Caco-2 (cell line): Measurements from ENCODE around the gene MAD2L2. TPM values are rescaled to one million over a fixed set of nuclear protein-coding genes. Genes with fewer than 3 reads are reported as not detected.

Experiments
- BruUV-seq: library from RNA; stranded (reverse); fragments of 400-500 nt; replicated peaks from 2 replicates; lab custom pipeline; 2021; lab: Mats Ljungman, UMichigan
- CTCF ChIA-PET: fragments of 300-600 bp; sonication (Branson Sonifier 250); formaldehyde crosslinking; loops from one replicate; lab custom pipeline; 2022; ENCODE audit warnings: antibody characterized with exemption; lab: Charles Lee
- POLR2A ChIA-PET: fragments of 300-600 bp; sonication (Branson Sonifier 250); formaldehyde crosslinking; loops from one replicate; lab custom pipeline; 2022; ENCODE audit warnings: antibody characterized with exemption; lab: Charles Lee
- DNase-seq, 2 experiments: peaks; one replicate each; pipeline versions ENCODE4 v3.0.0 to v3.0.0-alpha.2; 2020 to 2022
- H3K27me3 ChIP-seq: replicated peaks from 2 replicates; pipeline ENCODE4 v1.6.0; 2011; ENCODE audit warnings: low read length; ENCODE audit not compliant: control insufficient read depth, insufficient read depth
- H3K36me3 ChIP-seq: 2 replicates; pipeline ENCODE4 v1.5.1; 2011; ENCODE audit warnings: low read length; ENCODE audit not compliant: control insufficient read depth, insufficient read depth
- H3K4me1 ChIP-seq: fragments of 250-450 bp; sonication (Bioruptor Pico); 2 replicates; pipeline ENCODE4 v1.5.1; 2020; ENCODE audit warnings: mild to moderate bottlenecking
- H3K4me3 ChIP-seq: 2 replicates; pipeline ENCODE4 v1.5.1; 2011; ENCODE audit warnings: low read depth, mild to moderate bottlenecking, control low read depth, low read length
- H3K9me3 ChIP-seq: fragments of 250-450 bp; sonication (Bioruptor Pico); 2 replicates; pipeline ENCODE4 v1.5.1; 2020; ENCODE audit warnings: mild to moderate bottlenecking, moderate library complexity
- H3K27ac Mint-ChIP-seq: one replicate; pipeline ENCODE4 v1.8.0; 2022; ENCODE audit warnings: mixed read lengths; ENCODE audit not compliant: unreplicated experiment
- H3K27me3 Mint-ChIP-seq: one replicate; pipeline ENCODE4 v1.8.0; 2022; ENCODE audit warnings: mixed read lengths; ENCODE audit not compliant: insufficient read depth, unreplicated experiment
- H3K36me3 Mint-ChIP-seq: one replicate; pipeline ENCODE4 v1.8.0; 2022; ENCODE audit warnings: mild to moderate bottlenecking, mixed read lengths; ENCODE audit not compliant: insufficient read depth, unreplicated experiment
- H3K4me1 Mint-ChIP-seq: one replicate; pipeline ENCODE4 v1.8.0; 2022; ENCODE audit warnings: low read depth, mixed read lengths; ENCODE audit not compliant: unreplicated experiment
- H3K4me3 Mint-ChIP-seq: one replicate; pipeline ENCODE4 v1.8.0; 2022; ENCODE audit warnings: mild to moderate bottlenecking, moderate library complexity, mixed read lengths; ENCODE audit not compliant: unreplicated experiment
- H3K9me3 Mint-ChIP-seq: one replicate; pipeline ENCODE4 v1.8.0; 2022; ENCODE audit warnings: mixed read lengths; ENCODE audit not compliant: unreplicated experiment
- intact Hi-C: fragments of 100-400 bp; cut with micrococcal nuclease; formaldehyde crosslinking; loops from one replicate; pipeline ENCODE4 v1.10.0; 2022; ENCODE audit not compliant: unreplicated experiment
- total RNA-seq: library from RNA; stranded (reverse); gene quantifications from 2 replicates; pipeline ENCODE4 v1.2.3, GENCODE V29; 2022
- TF ChIP-seq, protein P1 (sequence below), 2 experiments: fragments of 200-600 bp in 1 of 2; IDR thresholded peaks; 1 replicate in 1 of 2; 2 replicates in 1 of 2; pipeline versions ENCODE4 v1.5.1 to v1.8.0; 2011 to 2022; ENCODE audit warnings: antibody characterized with exemption in 1 of 2, control low read depth in 1 of 2, inconsistent platforms in 1 of 2, low read depth in 1 of 2, low read length in 1 of 2, mild to moderate bottlenecking in 1 of 2, moderate library complexity in 1 of 2; ENCODE audit not compliant: insufficient read depth in 1 of 2, severe bottlenecking in 1 of 2, unreplicated experiment in 1 of 2

MAD2L2 gene
- total RNA-seq, 1 experiment from 2014 or later = 49.9 TPM

DNA sequence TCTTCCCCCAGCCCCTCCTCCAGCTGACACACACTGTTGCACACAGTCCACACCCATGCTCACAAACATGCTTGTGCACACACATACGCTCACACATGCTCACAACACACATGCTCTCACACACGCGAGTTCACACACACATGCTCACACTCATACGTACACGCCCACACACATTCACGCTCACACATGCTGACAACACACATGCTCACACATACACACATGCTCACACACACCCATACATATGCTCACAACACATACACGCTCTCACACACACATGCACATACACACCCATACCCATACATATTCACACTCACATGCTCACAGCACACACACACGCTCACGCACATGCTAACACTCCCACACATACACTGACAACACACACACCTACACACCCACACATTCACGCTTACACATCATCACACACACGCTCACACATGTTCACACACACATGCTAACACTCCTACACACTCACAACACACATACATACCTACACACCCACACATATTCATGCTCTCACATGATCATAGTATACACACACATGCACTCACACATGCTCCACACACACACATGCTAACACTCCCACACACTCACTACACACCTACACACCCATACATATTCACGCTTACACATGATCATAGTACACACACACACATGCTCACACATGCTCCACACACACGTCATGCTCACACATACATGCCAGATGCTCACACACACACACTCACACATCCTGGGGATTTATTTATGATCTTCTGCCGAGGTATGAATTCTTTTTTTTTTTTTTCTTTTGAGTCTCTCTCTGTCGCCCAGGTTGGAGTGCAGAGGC lies 21.2 kb upstream of the MAD2L2 start:
- no peak for DNase-seq
- H3K4me1 Mint-ChIP-seq = no peaks in the 10 kb centered on the region
- ChIA-PET POLR2A (no interaction called here), CTCF (no interaction called here)
- Histone ChIP-seq H3K27me3 (no peaks in the 10 kb centered on the region; the same call in none of the 2 replicates), H3K4me3 (no peak overlapping the region), H3K9me3 (no peaks in the 10 kb centered on the region), H3K36me3 (no peaks in the 10 kb centered on the region), H3K4me1 (no peaks in the 10 kb centered on the region)
- H3K27me3 Mint-ChIP-seq = peaks cover 4% of the 10 kb centered on the region
- H3K36me3 Mint-ChIP-seq = no peaks in the 10 kb centered on the region
- intact Hi-C loops = no loop called here
- TF ChIP-seq, protein P1, sequence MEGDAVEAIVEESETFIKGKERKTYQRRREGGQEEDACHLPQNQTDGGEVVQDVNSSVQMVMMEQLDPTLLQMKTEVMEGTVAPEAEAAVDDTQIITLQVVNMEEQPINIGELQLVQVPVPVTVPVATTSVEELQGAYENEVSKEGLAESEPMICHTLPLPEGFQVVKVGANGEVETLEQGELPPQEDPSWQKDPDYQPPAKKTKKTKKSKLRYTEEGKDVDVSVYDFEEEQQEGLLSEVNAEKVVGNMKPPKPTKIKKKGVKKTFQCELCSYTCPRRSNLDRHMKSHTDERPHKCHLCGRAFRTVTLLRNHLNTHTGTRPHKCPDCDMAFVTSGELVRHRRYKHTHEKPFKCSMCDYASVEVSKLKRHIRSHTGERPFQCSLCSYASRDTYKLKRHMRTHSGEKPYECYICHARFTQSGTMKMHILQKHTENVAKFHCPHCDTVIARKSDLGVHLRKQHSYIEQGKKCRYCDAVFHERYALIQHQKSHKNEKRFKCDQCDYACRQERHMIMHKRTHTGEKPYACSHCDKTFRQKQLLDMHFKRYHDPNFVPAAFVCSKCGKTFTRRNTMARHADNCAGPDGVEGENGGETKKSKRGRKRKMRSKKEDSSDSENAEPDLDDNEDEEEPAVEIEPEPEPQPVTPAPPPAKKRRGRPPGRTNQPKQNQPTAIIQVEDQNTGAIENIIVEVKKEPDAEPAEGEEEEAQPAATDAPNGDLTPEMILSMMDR (IDR thresholded peaks at IDR 0.05; ENCODE audit: insufficient read depth in 1 of 2, low read depth in 1 of 2, low read length in 1 of 2, severe bottlenecking in 1 of 2, unreplicated experiment in 1 of 2) = no peak
- H3K4me3 Mint-ChIP-seq = no peak overlapping the region
- no peak overlapping the region for H3K27ac Mint-ChIP-seq
- H3K9me3 Mint-ChIP-seq = no peaks in the 10 kb centered on the region
- no TSS peak for BruUV-seq

DNA sequence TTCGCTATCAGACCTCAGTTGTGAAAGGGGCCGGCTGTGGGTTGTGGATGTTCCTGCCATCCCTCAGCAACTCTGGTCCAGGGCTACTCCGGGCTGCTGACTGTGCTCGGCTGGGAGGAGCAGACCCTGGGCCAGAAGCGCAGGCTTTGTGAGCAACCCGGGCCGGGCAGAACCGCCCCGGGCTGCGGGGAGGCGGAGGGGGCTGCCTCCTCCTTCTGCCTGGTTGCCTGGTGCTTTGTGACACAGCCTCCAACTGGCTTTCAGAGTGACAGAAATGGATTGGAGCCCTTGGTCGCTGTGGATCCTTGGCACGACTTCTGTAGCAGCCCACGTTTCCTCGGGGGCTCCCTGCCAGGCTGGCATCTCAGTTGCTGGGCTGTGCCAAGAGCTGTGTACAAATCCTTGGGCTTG lies 20.6 kb upstream of the MAD2L2 start:
- TF ChIP-seq, protein P1 (IDR thresholded peaks at IDR 0.05; ENCODE audit: insufficient read depth in 1 of 2, low read depth in 1 of 2, low read length in 1 of 2, severe bottlenecking in 1 of 2, unreplicated experiment in 1 of 2) = no peak
- Histone ChIP-seq H3K4me1 (no peaks in the 10 kb centered on the region), H3K4me3 (no peak overlapping the region), H3K36me3 (no peaks in the 10 kb centered on the region), H3K27me3 (no peaks in the 10 kb centered on the region; the same call in none of the 2 replicates), H3K9me3 (no peaks in the 10 kb centered on the region)
- no peak for DNase-seq
- no TSS peak for BruUV-seq
- ChIA-PET POLR2A (no interaction called here), CTCF (no interaction called here)
- peaks cover 4% of the 10 kb centered on the region for H3K27me3 Mint-ChIP-seq
- intact Hi-C loops = no loop called here
- no peaks in the 10 kb centered on the region for H3K4me1 Mint-ChIP-seq
- no peaks in the 10 kb centered on the region for H3K9me3 Mint-ChIP-seq
- H3K36me3 Mint-ChIP-seq = no peaks in the 10 kb centered on the region
- no peak overlapping the region for H3K27ac Mint-ChIP-seq
- H3K4me3 Mint-ChIP-seq = no peak overlapping the region

DNA sequence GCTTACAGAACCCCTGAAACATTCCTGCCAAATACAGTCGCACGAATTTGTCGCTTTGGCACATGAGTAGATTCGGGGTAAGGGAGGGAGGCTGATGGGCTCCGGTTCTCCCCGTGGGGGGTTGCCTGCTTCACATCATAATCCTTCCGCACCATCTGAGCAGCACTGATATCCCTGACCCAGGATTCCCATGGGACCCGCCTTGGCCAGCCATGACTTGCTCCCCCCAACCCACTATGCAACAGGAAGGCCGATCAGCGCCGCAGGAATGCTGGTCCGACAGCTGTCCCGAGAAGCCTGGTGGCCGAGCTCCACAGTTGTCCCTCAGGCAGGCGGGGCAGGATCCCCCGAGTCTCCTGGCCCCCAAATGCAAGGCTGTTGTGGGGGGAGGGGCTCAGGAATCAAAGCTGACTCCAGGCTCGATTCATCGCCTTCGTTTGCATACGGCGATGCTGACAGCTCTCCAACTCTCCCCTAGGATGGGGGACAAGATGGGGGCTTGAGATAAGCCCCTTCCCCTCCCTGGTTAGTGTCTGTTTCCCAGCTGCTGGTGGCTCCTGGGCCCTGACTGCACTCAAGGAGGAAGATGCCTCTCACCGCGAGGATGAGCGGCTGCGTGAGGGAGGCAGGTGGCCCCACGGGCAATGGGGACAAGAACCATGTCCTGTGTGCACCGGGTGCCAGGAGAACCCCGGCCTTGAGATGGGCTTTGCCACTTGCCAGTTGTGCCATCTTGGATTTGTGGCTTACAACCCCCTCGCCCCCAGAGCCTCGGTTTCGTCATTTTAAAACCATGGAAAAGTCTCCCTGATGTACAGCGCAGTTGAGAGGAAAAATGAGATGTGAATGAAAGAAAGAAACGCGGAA lies 19.9 kb upstream of the MAD2L2 start:
- peaks cover 4% of the 10 kb centered on the region for H3K27me3 Mint-ChIP-seq
- TF ChIP-seq, protein P1 (IDR thresholded peaks at IDR 0.05; ENCODE audit: insufficient read depth in 1 of 2, low read depth in 1 of 2, low read length in 1 of 2, severe bottlenecking in 1 of 2, unreplicated experiment in 1 of 2) = no peak
- ChIA-PET CTCF (no interaction called here), POLR2A (no interaction called here)
- no peak for DNase-seq
- H3K9me3 Mint-ChIP-seq = no peaks in the 10 kb centered on the region
- no peaks in the 10 kb centered on the region for H3K4me1 Mint-ChIP-seq
- H3K27ac Mint-ChIP-seq = no peak overlapping the region
- H3K27me3 ChIP-seq = no peaks in the 10 kb centered on the region; the same call in none of the 2 replicates
- no peak overlapping the region for H3K4me3 ChIP-seq
- H3K4me3 Mint-ChIP-seq = no peak overlapping the region
- no TSS peak for BruUV-seq
- H3K36me3 ChIP-seq = no peaks in the 10 kb centered on the region
- no peaks in the 10 kb centered on the region for H3K36me3 Mint-ChIP-seq
- intact Hi-C loops = no loop called here
- H3K4me1 ChIP-seq = no peaks in the 10 kb centered on the region
- no peaks in the 10 kb centered on the region for H3K9me3 ChIP-seq
